ENCODE data around the gene NDUFS8.

- no peak for TF ChIP-seq LARP7 (IDR thresholded peaks at IDR 0.05)
- TF ChIP-seq CTCF (IDR thresholded peaks at IDR 0.05 in 2 of 3, conservative IDR thresholded peaks at IDR 0.05 in 1 of 3; ENCODE audit: control insufficient read depth in 2 of 3, extremely low read depth in 1 of 3, insufficient read depth in 1 of 3, low read depth in 3 of 3, low read length in 3 of 3), result no peak
- TF ChIP-seq USF1 (IDR thresholded peaks at IDR 0.05; ENCODE audit: borderline replicate concordance, extremely low read length, insufficient read depth, low read depth, low read length), result no peak
- TF ChIP-seq ZSCAN29 (IDR thresholded peaks at IDR 0.05), result no peak
Observed at GRCh38 chr11:68035266-68035876, 4.9 kb downstream of the NDUFS8 start.

Measured in GM12878 (cell line).